GM19324 (cell line): Measurements from ENCODE around the gene IFRD1.
A peak's percentile ranks its signal among the peaks of the same experiment; 100 is the strongest.
"Not testable (repeated sequence)": the region's sequence is repeated elsewhere in the genome, so short reads cannot be mapped to it uniquely, and the experiment has no call there.

Experiments
- ATAC-seq: cut with Tn5 transposase; IDR thresholded peaks from one replicate; pipeline ENCODE4 v1.9.1; 2021; ENCODE audit warnings: mild to moderate bottlenecking, moderate library complexity; ENCODE audit not compliant: unreplicated experiment, low FRiP score

Gene IFRD1

GRCh38 chr7:112439476-112439875, 10.8 kb upstream of the IFRD1 start:
- no peak for ATAC-seq

- no peak for ATAC-seq
Measured at GRCh38 chr7:112442210-112442609, 8.1 kb upstream of the IFRD1 start.

GRCh38 chr7:112444505-112444904, 5.8 kb upstream of the IFRD1 start:
- no peak for ATAC-seq

GRCh38 chr7:112446431-112446830, 3.8 kb upstream of the IFRD1 start:
- ATAC-seq, result no peak

- no peak for ATAC-seq
Measured at GRCh38 chr7:112447406-112447805, 2.9 kb upstream of the IFRD1 start.

GRCh38 chr7:112448381-112448780, 1.9 kb upstream of the IFRD1 start:
- no peak for ATAC-seq

- no peak for ATAC-seq
Measured at GRCh38 chr7:112448891-112449290, 1.4 kb upstream of the IFRD1 start.

GRCh38 chr7:112449353-112449752, 907 bp upstream of the IFRD1 start:
- ATAC-seq, result no peak

GRCh38 chr7:112450807-112451761, 824 bp downstream of the IFRD1 start:
- ATAC-seq, result peak; percentile 87

GRCh38 chr7:112452102-112452888, 2.0 kb downstream of the IFRD1 start:
- ATAC-seq, result no peak

GRCh38 chr7:112453505-112454171, 3.4 kb downstream of the IFRD1 start:
- no peak for ATAC-seq

- not testable (repeated sequence) for ATAC-seq
Measured at GRCh38 chr7:112454191-112454590, 3.9 kb downstream of the IFRD1 start.

- no peak for ATAC-seq
Measured at GRCh38 chr7:112459645-112460044, 9.4 kb downstream of the IFRD1 start.

- no peak for ATAC-seq
Measured at GRCh38 chr7:112462236-112462635, 12.0 kb downstream of the IFRD1 start.

- no peak for ATAC-seq
Measured at GRCh38 chr7:112467867-112468266, 17.6 kb downstream of the IFRD1 start.

GRCh38 chr7:112470194-112470593, 19.9 kb downstream of the IFRD1 start:
- ATAC-seq, result no peak

- no peak for ATAC-seq
Measured at GRCh38 chr7:112476390-112477052, 26.3 kb downstream of the IFRD1 start.

GRCh38 chr7:112481121-112481736, 31.0 kb downstream of the IFRD1 start:
- no peak for ATAC-seq

- ATAC-seq, result no peak
Measured at GRCh38 chr7:112481833-112482670, 31.8 kb downstream of the IFRD1 start.
